ENCODE results near the gene APEH.

DNA sequence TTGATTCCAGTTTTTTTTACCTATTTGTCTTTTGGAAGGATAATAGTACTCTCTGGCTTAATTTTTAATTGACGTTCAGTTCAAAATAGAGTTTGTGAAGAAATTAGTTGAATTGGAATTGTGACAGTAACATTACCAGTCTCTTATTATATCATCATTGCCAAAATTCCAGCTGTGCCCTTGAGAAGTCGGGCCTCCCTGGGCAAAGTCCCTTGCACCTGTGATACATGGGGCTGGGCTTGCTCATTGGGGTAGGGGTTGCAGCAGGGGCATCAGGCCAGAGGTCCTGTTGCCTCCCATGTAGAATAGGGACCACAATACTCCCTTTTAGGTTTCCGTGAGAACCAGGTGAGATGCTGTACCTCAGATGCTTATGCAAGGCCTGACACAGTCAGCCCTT is 27.9 kb upstream of the APEH start:
- TF ChIP-seq, protein P1, sequence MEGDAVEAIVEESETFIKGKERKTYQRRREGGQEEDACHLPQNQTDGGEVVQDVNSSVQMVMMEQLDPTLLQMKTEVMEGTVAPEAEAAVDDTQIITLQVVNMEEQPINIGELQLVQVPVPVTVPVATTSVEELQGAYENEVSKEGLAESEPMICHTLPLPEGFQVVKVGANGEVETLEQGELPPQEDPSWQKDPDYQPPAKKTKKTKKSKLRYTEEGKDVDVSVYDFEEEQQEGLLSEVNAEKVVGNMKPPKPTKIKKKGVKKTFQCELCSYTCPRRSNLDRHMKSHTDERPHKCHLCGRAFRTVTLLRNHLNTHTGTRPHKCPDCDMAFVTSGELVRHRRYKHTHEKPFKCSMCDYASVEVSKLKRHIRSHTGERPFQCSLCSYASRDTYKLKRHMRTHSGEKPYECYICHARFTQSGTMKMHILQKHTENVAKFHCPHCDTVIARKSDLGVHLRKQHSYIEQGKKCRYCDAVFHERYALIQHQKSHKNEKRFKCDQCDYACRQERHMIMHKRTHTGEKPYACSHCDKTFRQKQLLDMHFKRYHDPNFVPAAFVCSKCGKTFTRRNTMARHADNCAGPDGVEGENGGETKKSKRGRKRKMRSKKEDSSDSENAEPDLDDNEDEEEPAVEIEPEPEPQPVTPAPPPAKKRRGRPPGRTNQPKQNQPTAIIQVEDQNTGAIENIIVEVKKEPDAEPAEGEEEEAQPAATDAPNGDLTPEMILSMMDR (IDR thresholded peaks at IDR 0.05; ENCODE audit: insufficient read depth, low read length, poor library complexity, severe bottlenecking), result no peak
- TF ChIP-seq EZH2phosphoT487 (conservative IDR thresholded peaks at IDR 0.05; ENCODE audit: low read length), result no peak
